ENCODE data around the gene PCOLCE2.

PCOLCE2 gene

GRCh38 chr3:142808103-142808917, 80.6 kb downstream of the PCOLCE2 start:
- DNase-seq, result no peak

- no peak for DNase-seq
Observed at GRCh38 chr3:142802891-142803290, 86.0 kb downstream of the PCOLCE2 start.

GRCh38 chr3:142801746-142802145, 87.1 kb downstream of the PCOLCE2 start:
- DNase-seq, result no peak

DNA sequence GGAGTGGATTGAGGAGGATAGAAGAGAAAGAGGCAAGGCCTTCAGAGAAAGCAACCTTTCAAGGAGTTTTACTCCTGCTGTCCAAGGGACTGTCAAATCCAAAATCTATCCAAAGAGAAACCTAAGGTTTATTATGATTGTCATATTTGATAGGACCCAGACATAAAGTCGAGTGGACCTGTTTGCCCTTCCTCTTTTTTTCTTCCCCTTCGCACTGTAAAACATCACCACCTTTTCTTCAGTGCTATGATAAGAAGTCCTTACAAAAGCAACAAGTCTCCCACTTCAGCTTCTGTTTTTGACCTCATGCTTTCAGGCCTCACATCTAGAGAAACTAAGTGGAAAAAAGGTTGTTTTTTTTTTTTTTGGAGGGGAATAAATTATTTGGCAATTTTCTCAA, 92.1 kb downstream of the PCOLCE2 start:
- no peak for DNase-seq

DNA sequence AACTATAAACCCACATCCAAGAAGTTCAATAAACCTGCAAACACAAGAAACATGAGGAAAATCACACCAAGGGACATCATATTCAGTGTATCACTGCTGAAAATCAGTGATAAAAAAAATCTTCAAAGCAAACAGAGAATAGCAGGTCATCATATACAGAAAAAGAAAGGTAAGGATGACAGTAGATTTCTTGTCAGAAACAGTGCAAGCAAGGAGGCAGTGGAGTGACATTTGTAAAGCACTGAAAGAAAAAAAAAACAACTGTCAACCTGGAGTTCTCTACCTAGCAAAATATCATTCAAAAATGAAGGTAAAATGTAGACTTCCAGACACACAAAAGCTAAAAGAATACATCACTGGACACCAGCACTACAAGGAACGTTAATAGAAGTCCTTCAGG, 93.6 kb downstream of the PCOLCE2 start:
- DNase-seq, result no peak

GRCh38 chr3:142794508-142794907, 94.4 kb downstream of the PCOLCE2 start:
- no peak for DNase-seq

GRCh38 chr3:142787719-142788118, 101.2 kb downstream of the PCOLCE2 start:
- DNase-seq, result no peak

GRCh38 chr3:142785996-142786395, 102.9 kb downstream of the PCOLCE2 start:
- DNase-seq, result no peak

DNA sequence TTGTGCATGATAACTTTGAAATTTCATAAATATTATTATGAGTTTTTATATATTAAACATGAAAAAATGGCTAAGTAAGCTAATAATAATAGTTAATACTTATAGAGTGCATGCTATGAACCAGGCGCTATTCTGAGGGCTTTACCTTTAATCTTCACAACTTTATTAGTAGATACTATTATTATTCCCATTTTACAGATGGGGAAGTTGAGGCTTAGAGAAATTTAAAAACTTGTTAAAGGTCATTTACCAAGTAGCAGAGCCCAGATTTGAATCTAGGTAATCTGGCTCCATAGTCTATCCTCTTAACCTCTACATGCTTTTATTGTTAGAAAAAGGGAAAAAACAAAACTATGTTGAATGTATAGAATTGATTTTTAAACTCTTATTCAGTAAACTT, 104.7 kb downstream of the PCOLCE2 start:
- DNase-seq, result no peak

DNA sequence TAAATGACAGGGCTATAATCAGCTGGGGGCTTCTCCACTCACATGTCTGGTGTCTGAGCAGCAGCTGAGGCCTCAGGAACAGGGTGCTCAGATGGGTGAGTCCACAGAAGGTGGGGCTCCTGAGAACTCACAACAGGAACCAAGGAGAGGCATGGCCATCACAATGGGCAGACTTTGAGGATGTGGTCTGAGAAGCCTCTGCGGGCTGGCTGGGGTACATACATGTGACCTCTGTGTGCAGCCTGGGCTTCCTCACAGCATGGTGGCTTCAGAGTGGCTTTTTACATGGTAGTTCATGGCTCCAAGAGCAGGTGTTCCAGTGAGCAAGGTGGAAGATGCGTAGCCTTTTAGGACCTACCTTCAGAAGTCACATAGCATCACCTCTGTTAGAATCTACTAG, 106.3 kb downstream of the PCOLCE2 start:
- DNase-seq, result no peak

DNA sequence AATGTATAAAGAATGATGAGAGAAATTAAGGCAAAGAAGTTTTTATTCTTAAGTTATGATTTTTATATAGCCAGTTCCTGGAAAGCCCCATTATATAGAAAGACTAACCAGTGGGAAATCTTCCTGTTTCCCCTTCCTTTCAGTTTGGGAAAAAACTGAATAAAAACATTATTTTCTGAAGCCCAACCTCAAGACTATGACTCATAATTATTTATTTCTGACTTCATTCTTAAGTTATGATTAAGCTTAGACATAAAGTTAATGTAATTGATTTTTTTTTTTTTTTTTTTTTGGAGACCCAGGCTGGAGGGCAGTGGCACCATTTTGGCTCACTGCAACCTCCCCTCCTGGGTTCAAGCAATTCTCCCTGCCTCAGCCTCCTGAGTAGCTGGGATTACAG, 109.3 kb downstream of the PCOLCE2 start:
- no peak for DNase-seq

- DNase-seq, result no peak
Observed at GRCh38 chr3:142778541-142778940, 110.3 kb downstream of the PCOLCE2 start.

GRCh38 chr3:142777927-142778326, 111.0 kb downstream of the PCOLCE2 start:
- no peak for DNase-seq

- DNase-seq, result no peak
Observed at GRCh38 chr3:142768338-142768737, 120.5 kb downstream of the PCOLCE2 start.
